H9 (cell line): Measurements from ENCODE around the gene MISP3. TPM values are rescaled to one million over a fixed set of nuclear protein-coding genes. Genes with fewer than 3 reads are reported as not detected.
A peak's percentile ranks its signal among the peaks of the same experiment; 100 is the strongest.

Experiments
- DNase-seq: peaks from one replicate; pipeline ENCODE4 v3.0.0-alpha.2; 2017
- H2AFZ ChIP-seq: one replicate; pipeline ENCODE4 v1.6.1; 2013; ENCODE audit warnings: mild to moderate bottlenecking, low read length, control low read depth, moderate library complexity
- H2AK5ac ChIP-seq: 2 replicates; pipeline ENCODE4 v1.6.1; 2013; ENCODE audit warnings: low read length, control low read depth, mixed read lengths; ENCODE audit not compliant: insufficient read length
- H2BK120ac ChIP-seq: one replicate; pipeline ENCODE4 v1.6.1; 2013; ENCODE audit warnings: low read depth, mild to moderate bottlenecking, low read length, control low read depth, inconsistent platforms; ENCODE audit not compliant: poor library complexity, severe bottlenecking
- H2BK12ac ChIP-seq: 2 replicates; pipeline ENCODE4 v1.6.1; 2013; ENCODE audit warnings: low read length, control low read depth, mixed read lengths, low read depth; ENCODE audit not compliant: insufficient read length
- H2BK15ac ChIP-seq: 2 replicates; pipeline ENCODE4 v1.6.1; 2013; ENCODE audit warnings: low read depth, low read length, control low read depth
- H2BK20ac ChIP-seq: one replicate; pipeline ENCODE4 v1.6.1; 2013; ENCODE audit warnings: low read depth, mild to moderate bottlenecking, low read length, control low read depth, inconsistent platforms; ENCODE audit not compliant: poor library complexity, severe bottlenecking
- H2BK5ac ChIP-seq: 2 replicates; pipeline ENCODE4 v1.6.1; 2013; ENCODE audit warnings: low read length, control low read depth, mixed read lengths; ENCODE audit not compliant: insufficient read length
- H3K14ac ChIP-seq: 2 replicates; pipeline ENCODE4 v1.6.1; 2013; ENCODE audit warnings: low read length, control low read depth; ENCODE audit not compliant: insufficient read depth
- H3K18ac ChIP-seq: 2 replicates; pipeline ENCODE4 v1.6.1; 2013; ENCODE audit warnings: low read depth, mild to moderate bottlenecking, mixed read lengths, low read length, control low read depth; ENCODE audit not compliant: insufficient read length
- H3K23ac ChIP-seq: 2 replicates; pipeline ENCODE4 v1.6.1; 2013; ENCODE audit warnings: low read length, control low read depth, mixed read lengths, low read depth; ENCODE audit not compliant: insufficient read length
- H3K23me2 ChIP-seq: 2 replicates; pipeline ENCODE4 v1.6.1; 2013; ENCODE audit warnings: low read depth, mild to moderate bottlenecking, mixed read lengths, low read length, control low read depth; ENCODE audit not compliant: insufficient read length, poor library complexity, severe bottlenecking
- H3K27ac ChIP-seq: 2 replicates; pipeline ENCODE4 v1.5.1; 2013; ENCODE audit warnings: low read length, control low read depth, mixed read lengths, low read depth; ENCODE audit not compliant: insufficient read length
- H3K27me3 ChIP-seq: 2 replicates; pipeline ENCODE4 v1.6.1; 2013; ENCODE audit warnings: low read length, control low read depth, inconsistent platforms; ENCODE audit not compliant: insufficient read depth
- H3K4ac ChIP-seq: 2 replicates; pipeline ENCODE4 v1.6.1; 2013; ENCODE audit warnings: low read depth, mild to moderate bottlenecking, control low read depth, inconsistent platforms, low read length, moderate library complexity
- H3K4me1 ChIP-seq: 2 replicates; pipeline ENCODE4 v1.6.1; 2013; ENCODE audit warnings: low read length, control low read depth, inconsistent platforms; ENCODE audit not compliant: insufficient read depth
- H3K4me2 ChIP-seq: 2 replicates; pipeline ENCODE4 v1.6.1; 2013; ENCODE audit warnings: low read length, control low read depth, mixed read lengths; ENCODE audit not compliant: insufficient read length, insufficient read depth
- H3K56ac ChIP-seq: 2 replicates; pipeline ENCODE4 v1.6.1; 2013; ENCODE audit warnings: low read depth, mild to moderate bottlenecking, mixed read lengths, low read length, control low read depth; ENCODE audit not compliant: insufficient read length
- H3K79me1 ChIP-seq: 2 replicates; pipeline ENCODE4 v1.6.1; 2013; ENCODE audit warnings: low read depth, mild to moderate bottlenecking, moderate library complexity, low read length, control low read depth, inconsistent platforms; ENCODE audit not compliant: insufficient read depth, poor library complexity, severe bottlenecking
- H3K79me2 ChIP-seq: 2 replicates; pipeline ENCODE4 v1.6.1; 2013; ENCODE audit warnings: low read length, control low read depth, inconsistent platforms; ENCODE audit not compliant: insufficient read depth
- H3K9ac ChIP-seq: 2 replicates; pipeline ENCODE4 v1.6.1; 2013; ENCODE audit warnings: low read length, control low read depth, mixed read lengths; ENCODE audit not compliant: insufficient read length; ENCODE audit errors: extremely low read depth
- H3K9me3 ChIP-seq: one replicate; pipeline ENCODE4 v1.6.1; 2013; ENCODE audit warnings: low read depth, low read length, inconsistent platforms; ENCODE audit not compliant: control insufficient read depth
- H3T11ph ChIP-seq: one replicate; pipeline ENCODE4 v1.6.1; 2013; ENCODE audit warnings: mild to moderate bottlenecking, low read length, control low read depth, inconsistent platforms
- H4K20me1 ChIP-seq: one replicate; pipeline ENCODE4 v1.6.1; 2013; ENCODE audit not compliant: control insufficient read depth, insufficient read length, insufficient read depth
- H4K5ac ChIP-seq: 2 replicates; pipeline ENCODE4 v1.6.1; 2013; ENCODE audit warnings: low read depth, mild to moderate bottlenecking, mixed read lengths, low read length, control low read depth; ENCODE audit not compliant: insufficient read length
- H4K8ac ChIP-seq: replicated peaks from 2 replicates; pipeline ENCODE4 v1.6.1; 2013; ENCODE audit warnings: low read length, control low read depth, mixed read lengths, low read depth; ENCODE audit not compliant: insufficient read length
- H4K91ac ChIP-seq: 2 replicates; pipeline ENCODE4 v1.6.1; 2013; ENCODE audit warnings: low read depth, mild to moderate bottlenecking, moderate library complexity, mixed read lengths, low read length, control low read depth; ENCODE audit not compliant: insufficient read length
- H3K27ac Mint-ChIP-seq, 3 experiments: 2 replicates in 2 of 3; 3 replicates in 1 of 3; pipeline ENCODE4 v1.8.0; 2020 to 2021; ENCODE audit warnings: mixed read lengths in 3 of 3, mild to moderate bottlenecking in 1 of 3, moderate library complexity in 1 of 3
- H3K27me3 Mint-ChIP-seq: 2 replicates; pipeline ENCODE4 v1.8.0; 2021; ENCODE audit warnings: low read depth, mild to moderate bottlenecking, moderate library complexity, mixed read lengths
- H3K36me3 Mint-ChIP-seq, 3 experiments: 2 replicates in 2 of 3; 3 replicates in 1 of 3; pipeline ENCODE4 v1.8.0; 2020 to 2021; ENCODE audit warnings: low read depth in 3 of 3, mixed read lengths in 3 of 3; ENCODE audit not compliant: insufficient read depth in 1 of 3
- H3K4me1 Mint-ChIP-seq, 2 experiments: 2 replicates each; pipeline ENCODE4 v1.8.0; 2020; ENCODE audit warnings: mixed read lengths in 2 of 2
- H3K4me3 Mint-ChIP-seq, 2 experiments: 2 replicates in 1 of 2; 3 replicates in 1 of 2; pipeline ENCODE4 v1.8.0; 2020 to 2021; ENCODE audit warnings: mild to moderate bottlenecking in 2 of 2, mixed read lengths in 2 of 2, moderate library complexity in 1 of 2
- H3K9me3 Mint-ChIP-seq, 2 experiments: 2 replicates in 1 of 2; 3 replicates in 1 of 2; pipeline ENCODE4 v1.8.0; 2020; ENCODE audit warnings: mild to moderate bottlenecking in 2 of 2, mixed read lengths in 2 of 2, moderate library complexity in 1 of 2
- CTCF ChIP-seq: fragments of 200-600 bp; sonication (generic); conservative IDR thresholded peaks from 3 replicates; pipeline ENCODE4 v1.8.0; 2021; ENCODE audit warnings: antibody characterized with exemption, mild to moderate bottlenecking
- WGBS: extraction: QIAGEN DNeasy Blood & Tissue Kit; methylation state at CpG from one replicate; pipeline ENCODE4 v1.1.7; 2013; ENCODE audit warnings: missing lambda C conversion rate, low lambda C conversion rate, mixed read lengths; ENCODE audit not compliant: insufficient read length; ENCODE audit errors: extremely low coverage; 5-methylcytosine and 5-hydroxymethylcytosine counted together
- long read RNA-seq: library from polyadenylated mRNA; unstranded; transcript quantifications from one replicate; pipeline ENCODE4 v2.0.0, GENCODE V29; 2020
- total RNA-seq: library from RNA; stranded (reverse); gene quantifications from 2 replicates; pipeline ENCODE4 v1.2.1, GENCODE V29; 2021

The MISP3 gene
- total RNA-seq = 0.26 and 0.72 TPM in 2 replicates
- long read RNA-seq = 0 reads

GRCh38 chr19:14072535-14073260, at the start of gene MISP3:
Gene MISP3 (plus strand): TSS chr19:14072786. CDS start chr19:14073310, 524 bp downstream.
- no peak for TF ChIP-seq CTCF
- H3K79me2 ChIP-seq = no peaks in the 10 kb centered on the region
- peaks cover 21% of the 10 kb centered on the region for H3K23me2 ChIP-seq
- H3K27ac Mint-ChIP-seq = no peak within 1 kb of the TSS; a peak in 1 of 7 replicates
- no peaks in the 10 kb centered on the region for H3K9me3 ChIP-seq
- WGBS = no CpG with 5 or more reads among the region's 51 CpGs
- H2AK5ac ChIP-seq = no peak within 1 kb of the TSS
- H2BK120ac ChIP-seq = no peak within 1 kb of the TSS
- no peak within 1 kb of the TSS for H3K56ac ChIP-seq
- no peak within 1 kb of the TSS for H4K91ac ChIP-seq
- H3K36me3 Mint-ChIP-seq = no peaks in the 10 kb centered on the region
- DNase-seq = no peak
- H2BK12ac ChIP-seq = no peak within 1 kb of the TSS
- no peak within 1 kb of the TSS for H3K27ac ChIP-seq
- no peak within 1 kb of the TSS for H4K5ac ChIP-seq
- H3K18ac ChIP-seq = no peak within 1 kb of the TSS
- no peak within 1 kb of the TSS for H3T11ph ChIP-seq
- H3K27me3 Mint-ChIP-seq = peaks cover 68% of the 10 kb centered on the region
- peak within 1 kb of the TSS; percentile 70 for H3K4me2 ChIP-seq
- H3K79me1 ChIP-seq = no peaks in the 10 kb centered on the region
- no peak within 1 kb of the TSS for H3K23ac ChIP-seq
- H3K4ac ChIP-seq = no peak within 1 kb of the TSS
- H3K9ac ChIP-seq = no peak within 1 kb of the TSS
- H2BK20ac ChIP-seq = no peak within 1 kb of the TSS
- no peak within 1 kb of the TSS; the same call in 1 of the 2 replicates for H3K14ac ChIP-seq
- no peak within 1 kb of the TSS for H4K8ac ChIP-seq
- H2BK5ac ChIP-seq = no peak within 1 kb of the TSS
- H3K4me3 Mint-ChIP-seq = peak within 1 kb of the TSS; percentile 73 to 86
- no peak within 1 kb of the TSS for H2AFZ ChIP-seq
- H3K27me3 ChIP-seq = peaks cover 14% of the 10 kb centered on the region; the same call in 1 of the 2 replicates
- H3K9me3 Mint-ChIP-seq = no peaks in the 10 kb centered on the region; a peak in 1 of 5 replicates
- H4K20me1 ChIP-seq = no peaks in the 10 kb centered on the region
- no peaks in the 10 kb centered on the region for H3K4me1 ChIP-seq
- no peak within 1 kb of the TSS for H2BK15ac ChIP-seq
- peaks cover 7 to 12% of the 10 kb centered on the region in 2 experiments; a peak in 3 of 4 replicates for H3K4me1 Mint-ChIP-seq
